GM04503 (cell line): ENCODE results near the gene PFDN4.

Source experiments
- DNase-seq: peaks from one replicate; pipeline ENCODE4 v3.0.0-alpha.2; 2012; ENCODE audit warnings: low read depth

The PFDN4 gene

DNA sequence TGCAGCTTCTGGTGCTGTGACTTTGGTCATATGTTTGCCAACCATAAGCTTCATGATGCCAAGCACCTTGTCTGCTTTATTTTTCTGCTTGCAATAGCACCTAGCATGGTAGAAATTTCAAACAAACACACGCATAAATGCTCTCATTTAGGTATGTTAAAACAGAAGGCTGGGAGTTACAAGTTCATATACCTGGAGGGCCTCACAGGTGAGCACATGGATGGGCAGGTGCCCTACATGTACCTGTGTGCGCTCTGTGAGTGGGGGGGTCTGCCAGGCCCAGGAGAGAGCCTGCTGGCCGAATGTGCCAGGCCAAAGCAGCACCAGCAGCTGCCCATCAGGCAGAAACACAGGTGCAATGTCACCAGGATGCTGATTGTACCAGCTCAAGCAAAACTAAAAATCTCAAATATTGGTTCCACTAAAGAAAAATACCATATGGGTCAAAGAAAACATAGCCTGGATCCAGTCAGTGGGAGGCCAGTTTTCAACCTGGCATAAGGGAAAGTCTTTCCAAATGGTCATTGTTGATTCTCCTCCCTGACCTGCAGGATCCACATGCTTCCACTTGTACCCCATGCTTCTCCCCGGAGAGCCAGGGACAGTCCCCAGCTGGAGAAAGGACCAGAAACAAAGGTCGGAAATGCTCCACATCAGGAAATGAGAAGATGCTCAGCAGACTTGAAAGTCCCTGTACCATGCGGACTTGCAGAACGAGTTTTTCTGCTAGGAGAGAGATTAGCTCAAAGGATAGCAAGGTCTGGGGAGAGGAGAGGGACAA, 7.2 kb upstream of the PFDN4 start:
- DNase-seq = no peak

GRCh38 chr20:54201268-54201846, 6.5 kb upstream of the PFDN4 start:
- DNase-seq = no peak

GRCh38 chr20:54203281-54203680, 4.6 kb upstream of the PFDN4 start:
- DNase-seq = no peak

DNA sequence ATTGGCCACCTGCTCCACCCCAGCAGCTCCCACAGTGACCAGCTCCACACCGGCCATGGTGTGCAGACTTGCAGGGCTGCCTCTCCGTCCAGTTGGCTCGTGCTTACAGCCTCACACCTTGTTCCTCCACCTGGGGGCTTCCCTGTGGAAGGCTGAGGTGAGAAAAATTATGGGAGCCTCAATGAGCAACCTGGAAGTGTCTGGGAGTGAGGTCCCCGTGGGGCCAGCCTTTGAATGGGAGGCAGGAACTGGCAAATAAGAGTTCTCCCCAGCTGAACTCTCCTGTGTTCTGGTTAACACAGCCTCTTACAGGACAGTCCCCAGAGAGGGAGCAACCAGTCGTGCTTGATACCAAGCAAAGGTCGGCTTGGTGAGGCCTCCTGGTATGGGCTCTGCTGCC, 3.8 kb upstream of the PFDN4 start:
- no peak for DNase-seq

GRCh38 chr20:54204481-54204880, 3.4 kb upstream of the PFDN4 start:
- no peak for DNase-seq

GRCh38 chr20:54205450-54205849, 2.4 kb upstream of the PFDN4 start:
- no peak for DNase-seq

- no peak for DNase-seq
Measured at GRCh38 chr20:54207053-54207742, 689 bp upstream of the PFDN4 start.

- DNase-seq = no peak
Measured at GRCh38 chr20:54208548-54209176, 775 bp downstream of the PFDN4 start.

DNA sequence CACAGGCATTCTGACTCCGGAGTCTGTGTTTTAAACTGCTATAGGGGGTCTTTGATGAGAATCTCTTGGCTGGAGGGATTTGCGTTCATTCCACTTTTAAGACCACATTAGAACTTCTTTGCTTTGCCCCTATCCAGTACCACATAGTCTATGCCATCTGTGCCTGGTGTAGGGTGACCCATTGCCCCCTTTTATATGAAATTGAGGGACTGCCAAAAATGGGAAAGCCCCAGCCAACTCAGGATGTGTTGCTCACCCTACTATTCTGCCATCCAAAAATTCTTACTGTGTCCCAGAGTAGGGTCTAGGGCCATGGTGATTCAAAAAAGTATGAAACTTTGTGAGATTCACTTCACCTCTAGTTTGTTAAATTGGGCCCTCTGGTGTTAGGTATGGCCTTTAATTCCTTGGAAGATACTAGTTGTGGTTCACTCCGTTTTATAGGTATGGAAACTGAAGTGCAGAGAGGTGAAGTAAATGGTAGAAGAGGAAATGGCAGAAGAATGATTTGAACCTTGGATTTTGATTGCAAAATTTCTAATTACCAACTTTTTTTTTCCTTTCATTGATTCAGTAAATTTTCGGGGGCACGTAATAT, 1.4 kb downstream of the PFDN4 start:
- no peak for DNase-seq

DNA sequence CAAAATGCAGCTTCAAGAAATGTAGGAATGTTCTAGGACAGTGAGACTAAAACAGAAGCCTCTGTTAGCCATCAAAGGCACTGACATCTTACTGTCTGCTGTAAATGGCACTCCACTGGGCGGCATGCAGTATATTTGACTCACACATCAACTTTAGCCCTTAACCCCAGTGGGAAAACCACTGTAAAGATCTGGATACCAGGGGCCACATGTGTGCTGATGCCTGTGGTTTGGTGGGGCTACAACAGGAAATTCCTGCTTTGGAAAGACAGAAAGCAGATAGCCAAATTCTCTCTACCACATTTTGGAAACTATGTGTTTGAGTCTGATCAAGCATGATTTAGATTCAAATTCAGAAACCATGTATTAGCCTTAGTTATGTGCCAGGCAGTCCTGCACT, 4.3 kb downstream of the PFDN4 start:
- DNase-seq = no peak

- DNase-seq = no peak
Measured at GRCh38 chr20:54212871-54213270, 5.0 kb downstream of the PFDN4 start.

DNA sequence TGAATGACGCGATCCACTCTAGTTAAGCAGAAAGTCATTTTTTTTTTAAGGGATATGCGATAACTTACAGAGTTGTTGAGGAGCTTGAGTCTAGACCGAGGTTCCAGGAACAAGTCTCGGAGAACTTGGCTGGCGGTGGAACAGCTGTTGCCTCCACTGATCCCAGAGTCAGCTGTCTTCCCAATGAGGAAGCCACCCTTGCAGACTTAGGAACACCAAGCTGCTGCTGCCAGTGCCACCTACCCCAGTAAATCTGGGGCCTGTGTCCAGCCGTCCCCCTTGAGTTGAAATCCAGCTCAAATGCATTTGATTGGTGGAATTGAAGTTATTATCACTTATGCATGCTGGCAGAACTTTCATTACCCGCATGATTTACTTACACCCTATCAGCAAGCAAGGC, 6.7 kb downstream of the PFDN4 start:
- no peak for DNase-seq

DNA sequence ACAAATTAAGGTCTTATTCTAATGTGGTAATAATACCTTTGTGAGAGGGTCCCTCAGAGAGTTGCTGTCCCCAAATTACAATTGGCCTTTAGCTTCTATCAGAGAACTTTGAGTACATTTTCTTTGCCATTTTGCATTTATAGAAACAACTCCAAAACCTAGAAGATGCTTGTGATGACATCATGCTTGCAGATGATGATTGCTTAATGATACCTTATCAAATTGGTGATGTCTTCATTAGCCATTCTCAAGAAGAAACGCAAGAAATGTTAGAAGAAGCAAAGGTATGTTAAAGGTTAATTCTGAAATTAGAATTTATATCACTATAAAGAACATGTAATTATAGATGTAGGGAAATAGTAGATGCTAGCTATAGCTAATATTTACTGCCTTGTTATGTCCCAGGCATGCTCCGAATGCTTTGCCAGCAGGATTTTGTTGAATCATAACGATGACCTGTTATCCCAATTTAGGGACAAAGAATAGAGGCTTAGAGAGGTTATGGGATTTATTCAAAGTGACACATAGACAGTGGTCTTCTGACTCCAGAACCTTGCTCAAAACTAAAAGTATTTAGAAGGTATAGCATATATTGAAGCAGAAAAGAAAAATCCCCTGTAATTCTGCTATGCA, 7.4 kb downstream of the PFDN4 start:
- DNase-seq = no peak

DNA sequence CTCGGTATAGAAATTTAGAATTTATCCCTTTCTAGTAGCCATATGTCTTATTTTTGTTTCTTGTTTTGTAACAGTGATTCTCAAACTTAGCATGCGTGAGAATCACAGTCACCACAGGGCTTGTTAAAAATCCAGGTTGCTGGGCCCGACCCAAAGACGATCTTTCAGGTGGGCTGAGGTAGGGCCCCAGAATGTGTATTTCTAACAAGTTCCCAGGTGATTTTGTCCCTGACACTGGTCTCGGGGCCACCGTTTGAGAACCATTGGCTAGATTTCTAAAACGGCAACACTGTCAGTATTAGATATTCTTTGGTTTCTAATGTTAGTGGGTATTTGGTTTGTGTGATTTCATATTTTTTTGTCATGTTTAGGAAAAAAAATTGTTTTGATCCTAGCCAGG, 9.9 kb downstream of the PFDN4 start:
- no peak for DNase-seq

DNA sequence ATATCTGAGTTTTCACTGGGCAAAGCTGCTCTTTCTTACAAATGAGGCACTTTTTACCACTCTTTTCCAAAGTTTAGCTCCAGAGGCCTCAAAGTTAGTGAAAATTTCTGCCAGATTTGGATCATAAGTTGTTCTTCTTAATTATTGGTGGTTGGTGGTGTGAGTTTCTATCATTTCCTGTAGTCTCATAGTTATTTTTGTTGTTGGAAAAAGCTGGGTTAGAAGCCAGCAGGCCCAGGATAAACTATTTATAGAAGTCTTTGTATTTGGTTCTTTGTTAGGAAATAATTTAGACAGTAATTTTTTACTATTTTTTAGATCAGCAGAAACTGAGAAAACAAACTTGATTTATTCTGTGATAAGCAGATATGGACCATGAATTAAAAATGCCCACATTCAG, 10.6 kb downstream of the PFDN4 start:
- DNase-seq = no peak

GRCh38 chr20:54219751-54220426, 12.0 kb downstream of the PFDN4 start:
- peak; percentile 6 for DNase-seq

- DNase-seq = no peak
Measured at GRCh38 chr20:54220722-54221121, 12.8 kb downstream of the PFDN4 start.

DNA sequence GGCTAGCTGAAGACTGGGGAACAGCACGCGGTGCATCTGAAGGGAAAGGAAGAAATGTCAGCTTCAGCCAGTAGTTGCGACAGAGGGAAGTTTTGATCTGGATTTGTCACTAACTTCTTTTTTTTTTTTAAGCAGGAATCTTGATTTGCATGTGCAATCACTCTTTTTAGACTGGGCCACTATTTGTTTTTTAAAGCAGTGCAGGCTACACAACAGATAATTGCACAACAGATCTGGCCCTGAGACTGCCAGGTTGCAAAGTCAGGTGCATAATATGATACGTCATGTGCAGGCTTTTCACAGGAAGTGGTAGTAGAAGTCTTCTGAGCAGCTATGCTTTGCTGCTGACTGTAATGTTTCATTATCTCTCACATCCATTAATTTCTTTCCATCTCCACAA, 13.5 kb downstream of the PFDN4 start:
- no peak for DNase-seq

- DNase-seq = no peak
Measured at GRCh38 chr20:54221996-54222890, 14.4 kb downstream of the PFDN4 start.

DNA sequence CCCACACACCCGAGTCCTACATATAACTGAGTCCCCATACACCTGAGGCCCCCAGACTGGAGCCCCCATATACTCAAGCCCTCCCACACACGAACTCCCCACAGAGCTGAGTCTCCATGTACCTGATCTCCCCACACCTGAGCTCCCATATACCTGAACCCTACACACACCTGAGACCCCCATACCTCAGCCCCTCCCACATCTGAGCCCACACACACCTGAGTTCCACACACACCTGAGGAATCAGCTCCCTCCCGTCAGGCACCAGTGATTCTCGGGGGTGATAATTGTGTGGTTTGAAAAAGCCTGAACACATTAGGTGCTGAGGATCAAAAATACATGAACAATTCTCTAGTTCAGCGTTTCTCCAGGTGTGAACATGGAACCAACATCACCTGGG, 15.4 kb downstream of the PFDN4 start:
- DNase-seq = no peak
